Ammon's horn (tissue), 1 donor: Measurements from ENCODE around the gene SORL1-AS1.

ENCODE experiments used
- DNase-seq: peaks from one replicate; pipeline ENCODE4 v3.0.0-alpha.2; 2016; ENCODE audit warnings: low spot score

SORL1-AS1 gene

DNA sequence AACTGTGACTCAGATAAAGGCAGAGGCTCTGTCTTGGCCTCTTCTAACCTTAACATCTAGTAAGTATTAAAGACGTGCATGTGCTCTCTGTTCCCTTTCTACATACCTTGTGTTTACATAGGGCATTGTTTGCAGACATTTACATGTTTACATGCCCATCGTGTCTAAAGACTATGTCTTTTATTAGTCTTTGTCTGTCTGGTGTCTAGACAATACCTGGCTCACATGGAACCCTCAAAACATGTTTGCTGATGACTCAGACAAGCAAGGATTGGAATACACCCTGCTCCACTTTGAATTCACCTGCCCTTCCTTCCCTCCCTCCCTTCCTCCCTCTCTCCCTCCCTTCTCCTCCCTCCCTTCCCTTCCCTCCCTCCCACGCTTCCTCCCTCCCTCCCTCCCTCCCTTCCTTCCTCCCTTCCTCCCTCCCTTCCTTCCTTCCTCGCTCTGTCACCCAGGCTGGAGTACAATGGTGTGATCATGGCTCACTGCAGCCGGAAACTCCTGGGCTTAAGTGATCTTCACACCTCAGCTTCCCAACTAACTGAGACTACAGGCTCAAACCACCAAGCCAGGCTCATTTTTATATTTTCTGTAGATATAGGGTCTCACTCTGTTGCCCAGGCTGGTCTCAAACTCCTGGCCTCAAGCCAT lies 23.7 kb upstream of the SORL1-AS1 start:
- DNase-seq: no peak

GRCh38 chr11:121474680-121475079 lies 21.9 kb upstream of the SORL1-AS1 start:
- no peak for DNase-seq

- DNase-seq: peak; percentile 82
Observed at GRCh38 chr11:121473064-121473777, 20.5 kb upstream of the SORL1-AS1 start.

DNA sequence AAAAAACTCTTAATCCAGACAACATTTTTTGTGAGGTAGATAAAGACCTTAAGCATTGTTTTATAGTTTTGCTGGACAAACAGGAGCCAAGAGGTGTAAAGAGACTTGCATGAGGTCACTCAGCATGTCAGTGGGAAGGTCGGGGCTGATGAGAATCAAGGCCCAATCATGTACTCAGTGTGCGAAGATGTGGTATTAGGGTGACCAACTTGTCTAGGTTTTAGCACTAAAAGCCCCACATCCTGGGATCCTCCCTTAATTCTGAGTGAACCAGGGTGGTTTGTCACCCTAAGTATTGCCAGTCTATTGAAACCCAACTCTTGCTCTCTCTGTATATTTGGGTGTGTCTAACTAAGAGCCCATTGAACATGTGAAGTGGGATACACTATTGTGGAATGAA lies 19.5 kb upstream of the SORL1-AS1 start:
- no peak for DNase-seq

- DNase-seq: no peak
Observed at GRCh38 chr11:121471167-121471566, 18.4 kb upstream of the SORL1-AS1 start.

DNA sequence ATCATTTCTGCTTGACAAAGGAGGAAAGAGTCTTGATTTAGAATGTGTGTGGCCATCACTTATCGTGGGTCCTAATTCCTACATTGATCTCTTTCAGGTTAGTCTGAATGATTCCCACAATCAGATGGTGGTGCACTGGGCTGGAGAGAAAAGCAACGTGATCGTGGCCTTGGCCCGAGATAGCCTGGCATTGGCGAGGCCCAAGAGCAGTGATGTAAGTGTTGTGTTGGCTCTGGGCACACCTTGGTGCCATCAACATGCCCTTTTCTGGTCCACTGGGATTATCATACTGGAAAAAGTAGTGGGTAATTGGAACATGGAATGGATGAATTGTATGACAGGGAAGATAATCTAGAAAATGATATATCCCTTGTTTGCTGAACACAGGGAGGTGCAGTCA lies 17.1 kb upstream of the SORL1-AS1 start:
- DNase-seq: no peak

DNA sequence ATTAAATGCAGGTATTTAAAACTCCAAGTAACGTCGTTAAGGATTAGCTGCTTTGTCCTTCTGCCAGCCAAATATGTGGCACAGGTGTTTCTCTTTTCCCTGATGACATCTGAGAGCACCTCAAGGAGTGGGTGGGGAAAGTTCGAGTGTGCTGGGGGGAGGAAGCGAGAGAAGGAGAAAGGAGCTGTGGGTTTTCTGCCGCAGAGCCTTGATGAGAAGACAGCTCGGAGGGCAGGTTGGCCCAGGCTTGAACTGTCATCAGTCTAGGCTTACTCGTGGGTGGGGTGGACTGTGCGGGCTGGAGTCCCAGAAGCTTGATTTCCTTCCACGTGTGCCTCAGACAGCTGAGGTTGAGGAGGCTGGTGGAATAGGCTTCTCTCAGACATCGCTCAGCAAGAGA lies 15.2 kb upstream of the SORL1-AS1 start:
- peak; percentile 54 for DNase-seq

DNA sequence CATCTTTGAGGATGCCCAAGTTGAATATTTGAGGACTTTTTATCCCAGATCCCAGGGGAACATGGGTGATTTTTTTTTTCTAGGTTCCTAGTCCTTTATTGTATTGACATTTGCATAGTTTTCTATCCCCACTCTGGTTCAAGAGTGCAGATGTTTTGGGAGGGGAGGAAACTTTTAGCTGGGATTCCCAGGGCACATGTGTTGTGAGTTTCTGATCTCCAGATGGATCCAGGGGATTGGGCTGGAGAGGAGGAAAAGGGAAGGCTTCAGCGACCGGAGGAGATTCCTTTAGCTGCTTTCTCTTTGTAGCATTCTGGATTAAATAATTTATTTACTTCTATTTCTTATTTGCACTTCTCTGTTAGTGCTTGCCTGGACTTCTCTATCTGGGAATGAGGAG lies 14.7 kb upstream of the SORL1-AS1 start:
- no peak for DNase-seq

DNA sequence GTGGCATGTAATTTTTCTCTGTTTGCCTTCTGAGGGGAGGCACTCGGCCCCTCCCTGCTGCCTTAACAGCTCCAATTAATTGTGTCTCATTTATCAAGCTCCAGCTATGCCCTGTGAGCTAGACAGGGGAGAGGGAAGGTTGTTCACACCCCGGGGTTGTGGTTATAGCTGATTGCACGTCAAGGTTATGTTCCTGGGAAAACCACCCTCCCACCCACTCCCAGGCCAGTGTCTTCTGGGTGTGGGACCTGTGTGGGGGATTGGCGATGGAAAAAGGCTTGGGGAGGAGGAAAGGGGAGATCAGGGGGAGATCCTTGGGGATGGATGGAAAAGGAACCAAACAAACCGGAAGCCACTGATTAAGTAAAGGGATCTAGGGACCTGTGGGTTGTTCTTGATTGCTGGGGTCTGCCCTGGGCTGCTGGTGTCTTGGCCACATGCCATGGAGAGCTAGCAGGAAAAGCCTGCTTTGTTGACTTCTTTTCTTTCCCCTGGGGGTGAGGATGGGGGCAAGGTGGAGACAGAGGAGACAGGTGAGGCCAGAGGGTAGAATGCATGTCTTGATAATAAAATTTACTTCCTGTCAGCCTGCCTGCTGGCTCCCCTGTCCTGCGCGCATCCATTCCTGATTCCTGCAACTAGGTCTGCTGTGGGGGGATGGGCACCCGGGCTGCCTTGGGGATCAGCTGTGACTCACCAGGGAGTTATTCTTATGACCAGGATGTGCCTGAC lies 13.5 kb upstream of the SORL1-AS1 start:
- DNase-seq: peak; percentile 82

- DNase-seq: no peak
Observed at GRCh38 chr11:121465709-121466062, 12.9 kb upstream of the SORL1-AS1 start.

GRCh38 chr11:121464352-121464946 lies 11.7 kb upstream of the SORL1-AS1 start:
- peak; percentile 76 for DNase-seq

- no peak for DNase-seq
Observed at GRCh38 chr11:121463689-121464335, 11.0 kb upstream of the SORL1-AS1 start.

GRCh38 chr11:121461843-121462242 lies 9.1 kb upstream of the SORL1-AS1 start:
- no peak for DNase-seq

- DNase-seq: no peak
Observed at GRCh38 chr11:121460941-121461514, 8.3 kb upstream of the SORL1-AS1 start.

DNA sequence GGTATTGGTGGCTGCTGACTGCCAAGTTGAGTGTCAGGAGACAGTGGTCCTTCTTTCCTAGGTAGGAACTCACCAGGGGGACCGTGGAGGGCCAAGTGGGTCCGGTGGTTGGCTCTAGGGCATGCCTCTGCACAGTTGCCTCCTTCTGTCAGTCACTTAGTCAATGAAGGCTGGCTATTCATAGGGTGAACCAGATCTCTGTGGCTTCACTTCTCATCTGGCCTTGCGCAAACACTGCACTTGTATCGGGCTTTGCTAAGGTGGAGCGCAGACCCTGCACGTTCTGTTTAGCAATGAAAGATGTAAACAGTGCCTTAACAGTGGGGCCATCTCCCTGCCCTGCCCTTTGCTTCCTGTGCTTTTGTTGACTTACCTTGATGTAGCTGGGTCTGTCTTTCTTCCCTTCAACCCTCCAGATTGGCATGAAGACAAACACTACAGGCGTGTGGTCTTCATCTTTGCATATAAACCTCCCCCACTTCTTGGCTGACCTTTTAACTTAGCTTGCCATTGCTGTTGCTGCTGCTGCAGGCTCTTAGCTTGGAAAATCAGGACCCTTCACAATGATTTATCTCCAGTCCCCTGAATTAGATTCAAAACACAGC lies 6.7 kb upstream of the SORL1-AS1 start:
- DNase-seq: no peak

DNA sequence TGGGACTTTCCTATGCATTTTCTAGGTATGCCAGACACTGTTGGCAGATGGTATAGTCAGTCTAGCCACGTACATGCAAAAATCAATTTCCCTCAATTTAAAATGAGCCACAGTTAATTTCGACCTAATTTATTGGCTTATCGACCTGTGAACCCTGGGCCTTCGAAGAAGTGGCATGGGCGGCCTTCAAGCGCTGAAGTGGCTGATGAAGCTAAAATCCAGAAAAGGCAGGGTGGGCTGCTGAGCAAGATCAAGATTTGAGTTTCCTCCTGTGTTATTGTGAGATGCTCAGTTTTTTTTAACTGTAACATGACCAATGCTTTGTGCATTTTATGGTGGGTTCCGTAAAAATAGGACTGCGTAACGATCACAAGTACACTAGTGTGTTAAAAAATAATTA lies 5.8 kb upstream of the SORL1-AS1 start:
- no peak for DNase-seq

- DNase-seq: peak; percentile 47
Observed at GRCh38 chr11:121456816-121457431, 4.2 kb upstream of the SORL1-AS1 start.

- DNase-seq: no peak
Observed at GRCh38 chr11:121456151-121456550, 3.4 kb upstream of the SORL1-AS1 start.

DNA sequence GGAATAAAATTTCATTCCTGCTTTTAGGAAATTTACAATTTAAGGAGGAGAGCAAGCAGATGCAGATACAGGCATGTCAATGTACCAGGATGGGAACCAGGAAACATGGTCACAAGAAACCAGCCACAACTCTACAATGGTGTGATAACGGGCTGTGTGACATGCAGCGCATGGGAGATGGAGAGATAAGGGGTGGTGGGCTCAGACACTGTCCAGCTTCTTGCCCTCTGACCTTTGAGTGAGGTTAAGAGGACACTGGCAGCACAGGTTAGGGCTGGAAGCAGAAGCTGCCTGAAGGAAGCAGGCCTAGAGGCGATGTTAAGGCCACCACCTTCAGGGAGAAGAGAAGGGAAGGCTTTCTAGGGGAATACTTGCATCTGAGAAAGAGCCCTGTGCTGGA lies 2.3 kb upstream of the SORL1-AS1 start:
- DNase-seq: no peak

DNA sequence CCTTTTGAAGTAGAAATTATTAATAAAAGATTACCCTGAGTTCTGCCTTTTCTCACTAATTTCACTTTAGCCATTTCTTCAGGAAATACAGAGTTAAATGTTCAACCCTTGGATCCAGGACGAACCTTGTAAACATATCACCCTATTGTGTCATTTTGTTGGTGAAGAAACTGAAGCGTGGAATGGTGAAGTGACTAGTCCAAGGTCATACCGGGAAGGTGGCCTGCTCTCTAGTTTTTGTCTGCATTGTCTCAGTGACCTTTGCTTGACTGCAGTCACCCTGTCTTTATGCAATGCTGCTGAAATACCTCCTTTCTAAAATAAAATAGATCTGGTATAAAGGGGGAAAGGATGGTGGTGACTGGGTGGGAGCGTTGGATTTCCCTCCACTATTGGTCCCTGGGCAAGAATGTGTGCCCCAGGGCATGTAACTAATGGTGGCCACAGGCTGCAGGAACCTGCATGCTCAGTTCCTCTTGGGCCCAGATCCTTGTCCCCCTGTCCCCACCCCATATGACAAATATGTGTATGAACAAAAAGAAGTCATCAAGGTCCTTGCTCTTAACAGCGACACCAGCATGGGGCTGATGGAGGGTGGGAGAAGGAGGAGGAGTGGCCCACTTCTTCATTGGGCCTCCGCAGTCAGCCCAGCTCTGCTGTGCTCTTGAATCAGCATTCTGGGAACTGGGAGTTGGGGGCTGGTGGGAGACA lies 977 bp upstream of the SORL1-AS1 start:
- peak; percentile 41 for DNase-seq
